Measurements from ENCODE around the gene FKBP5. TPM values are rescaled to one million over a fixed set of nuclear protein-coding genes. Genes with fewer than 3 reads are reported as not detected.

Gene FKBP5
- total RNA-seq, 1 donor from 2014 or later, result 108 TPM

- Mint-ChIP-seq H3K9me3 (ENCODE audit: unreplicated experiment) (no peaks in the 10 kb centered on the region), H3K27me3 (ENCODE audit: unreplicated experiment) (no peaks in the 10 kb centered on the region), H3K36me3 (ENCODE audit: unreplicated experiment) (peaks cover 50% of the 10 kb centered on the region), H3K27ac (ENCODE audit: unreplicated experiment) (peak overlapping the region; percentile 75), H3K4me3 (ENCODE audit: unreplicated experiment) (no peak overlapping the region), H3K4me1 (ENCODE audit: unreplicated experiment) (peaks cover 39% of the 10 kb centered on the region)
- TF ChIP-seq CTCF (IDR thresholded peaks at IDR 0.05), result no peak
- DNase-seq (ENCODE audit: extremely low spot score, unreplicated experiment), result no peak
Measured at GRCh38 chr6:35635601-35636597, 52.8 kb downstream of the FKBP5 start.

- no peak overlapping the region for H3K4me3 Mint-ChIP-seq (ENCODE audit: unreplicated experiment)
- H3K27me3 Mint-ChIP-seq (ENCODE audit: unreplicated experiment), result no peaks in the 10 kb centered on the region
- no peak for DNase-seq (ENCODE audit: extremely low spot score, unreplicated experiment)
- no peaks in the 10 kb centered on the region for H3K9me3 Mint-ChIP-seq (ENCODE audit: unreplicated experiment)
- peaks cover 46% of the 10 kb centered on the region for H3K4me1 Mint-ChIP-seq (ENCODE audit: unreplicated experiment)
- H3K36me3 Mint-ChIP-seq (ENCODE audit: unreplicated experiment), result peaks cover 50% of the 10 kb centered on the region
- peak overlapping the region; percentile 67 for H3K27ac Mint-ChIP-seq (ENCODE audit: unreplicated experiment)
- TF ChIP-seq CTCF (IDR thresholded peaks at IDR 0.05), result no peak
Measured at GRCh38 chr6:35634316-35634715, 54.4 kb downstream of the FKBP5 start.

- Mint-ChIP-seq H3K36me3 (ENCODE audit: unreplicated experiment) (peaks cover 49% of the 10 kb centered on the region), H3K27ac (ENCODE audit: unreplicated experiment) (peak overlapping the region; percentile 67), H3K27me3 (ENCODE audit: unreplicated experiment) (no peaks in the 10 kb centered on the region), H3K4me3 (ENCODE audit: unreplicated experiment) (no peak overlapping the region), H3K4me1 (ENCODE audit: unreplicated experiment) (peaks cover 47% of the 10 kb centered on the region), H3K9me3 (ENCODE audit: unreplicated experiment) (no peaks in the 10 kb centered on the region)
- no peak for TF ChIP-seq CTCF (IDR thresholded peaks at IDR 0.05)
- no peak for DNase-seq (ENCODE audit: extremely low spot score, unreplicated experiment)
Measured at GRCh38 chr6:35633579-35634089, 55.1 kb downstream of the FKBP5 start.

GRCh38 chr6:35629876-35630378, 58.8 kb downstream of the FKBP5 start:
- Mint-ChIP-seq H3K36me3 (ENCODE audit: unreplicated experiment) (peaks cover 35% of the 10 kb centered on the region), H3K4me3 (ENCODE audit: unreplicated experiment) (no peak overlapping the region), H3K27me3 (ENCODE audit: unreplicated experiment) (no peaks in the 10 kb centered on the region), H3K4me1 (ENCODE audit: unreplicated experiment) (peaks cover 23% of the 10 kb centered on the region), H3K9me3 (ENCODE audit: unreplicated experiment) (no peaks in the 10 kb centered on the region), H3K27ac (ENCODE audit: unreplicated experiment) (peak overlapping the region; percentile 35)
- no peak for DNase-seq (ENCODE audit: extremely low spot score, unreplicated experiment)
- no peak for TF ChIP-seq CTCF (IDR thresholded peaks at IDR 0.05)

- H3K4me1 Mint-ChIP-seq (ENCODE audit: unreplicated experiment), result peaks cover 24% of the 10 kb centered on the region
- no peak overlapping the region for H3K27ac Mint-ChIP-seq (ENCODE audit: unreplicated experiment)
- DNase-seq (ENCODE audit: extremely low spot score, unreplicated experiment), result no peak
- H3K27me3 Mint-ChIP-seq (ENCODE audit: unreplicated experiment), result no peaks in the 10 kb centered on the region
- H3K4me3 Mint-ChIP-seq (ENCODE audit: unreplicated experiment), result no peak overlapping the region
- H3K36me3 Mint-ChIP-seq (ENCODE audit: unreplicated experiment), result peaks cover 37% of the 10 kb centered on the region
- no peaks in the 10 kb centered on the region for H3K9me3 Mint-ChIP-seq (ENCODE audit: unreplicated experiment)
- no peak for TF ChIP-seq CTCF (IDR thresholded peaks at IDR 0.05)
Measured at GRCh38 chr6:35626401-35626800, 62.3 kb downstream of the FKBP5 start.
